IMR-90 (cell line): Measurements from ENCODE around the gene BDKRB1. TPM values are rescaled to one million over a fixed set of nuclear protein-coding genes. Genes with fewer than 3 reads are reported as not detected.

ENCODE experiments used
- ATAC-seq: fragments of 200-7000 bp; cut with Tn5 transposase; 2 replicates; pipeline ENCODE4 v1.9.1; 2020; ENCODE audit warnings: low read depth, mild to moderate bottlenecking, moderate library complexity
- BruUV-seq: library from RNA; stranded (reverse); fragments of 400-500 nt; replicated peaks from 2 replicates; lab custom pipeline; 2021; lab: Mats Ljungman, UMichigan
- CTCF ChIA-PET: fragments of 300-600 bp; formaldehyde crosslinking; extraction: SDS; loops from one replicate; lab custom pipeline; 2021; ENCODE audit warnings: antibody characterized with exemption; lab: Yijun Ruan, JAX
- POLR2A ChIA-PET: fragments of 300-600 bp; sonication (Branson Sonifier 250); formaldehyde crosslinking; loops from one replicate; lab custom pipeline; 2022; ENCODE audit warnings: antibody characterized with exemption; ENCODE audit not compliant: unreplicated experiment; lab: Charles Lee
- DNase-seq: peaks from one replicate; pipeline ENCODE4 v3.0.0; 2013
- H2AFZ ChIP-seq: replicated peaks from 2 replicates; pipeline ENCODE3; 2013; ENCODE audit warnings: low read length, mild to moderate bottlenecking; ENCODE audit not compliant: poor library complexity
- H2AK5ac ChIP-seq: 2 replicates; pipeline ENCODE4 v1.6.1; 2013; ENCODE audit warnings: low read depth, low read length, inconsistent platforms
- H2AK9ac ChIP-seq: replicated peaks from 2 replicates; pipeline ENCODE3; 2013; ENCODE audit warnings: mild to moderate bottlenecking, low read depth, low read length, moderate library complexity; ENCODE audit not compliant: poor library complexity
- H2BK120ac ChIP-seq: 2 replicates; pipeline ENCODE4 v1.6.1; 2013; ENCODE audit warnings: low read depth, low read length, inconsistent platforms
- H2BK15ac ChIP-seq: 3 replicates; pipeline ENCODE4 v1.6.1; 2013; ENCODE audit warnings: low read depth, low read length, inconsistent platforms
- H2BK20ac ChIP-seq: 2 replicates; pipeline ENCODE4 v1.6.1; 2013; ENCODE audit warnings: low read depth, mild to moderate bottlenecking, inconsistent platforms, low read length, moderate library complexity
- H2BK5ac ChIP-seq: 2 replicates; pipeline ENCODE4 v1.6.1; 2013; ENCODE audit warnings: mild to moderate bottlenecking, low read depth, low read length, inconsistent platforms; ENCODE audit not compliant: poor library complexity, severe bottlenecking
- H3K14ac ChIP-seq: replicated peaks from 2 replicates; pipeline ENCODE4 v1.6.1; 2013; ENCODE audit warnings: low read depth, low read length, inconsistent platforms
- H3K18ac ChIP-seq: 2 replicates; pipeline ENCODE4 v1.6.1; 2013; ENCODE audit warnings: low read depth, low read length, control low read depth
- H3K23ac ChIP-seq: 2 replicates; pipeline ENCODE4 v1.6.1; 2013; ENCODE audit warnings: low read depth, low read length, inconsistent platforms
- H3K27ac ChIP-seq: 2 replicates; pipeline ENCODE4 v1.5.1; 2013; ENCODE audit warnings: mild to moderate bottlenecking, control low read depth, low read length; ENCODE audit not compliant: insufficient read depth
- H3K27me3 ChIP-seq: 2 replicates; pipeline ENCODE4 v1.6.1; 2013; ENCODE audit warnings: low read length; ENCODE audit not compliant: control insufficient read depth, insufficient read depth
- H3K36me3 ChIP-seq: 2 replicates; pipeline ENCODE4 v1.6.1; 2013; ENCODE audit warnings: low read length, mixed read lengths; ENCODE audit not compliant: control insufficient read depth, insufficient read depth
- H3K4ac ChIP-seq: 2 replicates; pipeline ENCODE4 v1.6.1; 2013; ENCODE audit warnings: low read depth, low read length, inconsistent platforms
- H3K4me1 ChIP-seq: 2 replicates; pipeline ENCODE4 v1.6.1; 2013; ENCODE audit warnings: low read length, mixed read lengths; ENCODE audit not compliant: control insufficient read depth, insufficient read depth
- H3K4me2 ChIP-seq: 2 replicates; pipeline ENCODE4 v1.6.1; 2013; ENCODE audit warnings: low read depth, mild to moderate bottlenecking, control low read depth, low read length, moderate library complexity
- H3K4me3 ChIP-seq: 2 replicates; pipeline ENCODE4 v1.5.1; 2013; ENCODE audit warnings: low read depth, mild to moderate bottlenecking, control low read depth, low read length, moderate library complexity; ENCODE audit not compliant: insufficient read depth
- H3K56ac ChIP-seq: 2 replicates; pipeline ENCODE4 v1.6.1; 2013; ENCODE audit warnings: low read length, inconsistent platforms; ENCODE audit not compliant: insufficient read depth; ENCODE audit errors: extremely low read depth
- H3K79me1 ChIP-seq, 2 experiments: 2 replicates each; pipeline ENCODE4 v1.6.1; 2013; ENCODE audit warnings: low read length in 2 of 2, inconsistent platforms in 1 of 2, low read depth in 1 of 2
- H3K9ac ChIP-seq: 2 replicates; pipeline ENCODE4 v1.6.1; 2013; ENCODE audit warnings: low read depth, low read length, control low read depth
- H3K9me1 ChIP-seq: 2 replicates; pipeline ENCODE4 v1.6.1; 2013; ENCODE audit warnings: low read length, inconsistent platforms; ENCODE audit not compliant: insufficient read depth
- H3K9me3 ChIP-seq: 2 replicates; pipeline ENCODE4 v1.6.1; 2013; ENCODE audit warnings: low read length; ENCODE audit not compliant: control insufficient read depth, insufficient read depth
- H4K20me1 ChIP-seq: 2 replicates; pipeline ENCODE4 v1.6.1; 2013; ENCODE audit warnings: low read length, inconsistent platforms; ENCODE audit not compliant: insufficient read depth
- H4K5ac ChIP-seq: 2 replicates; pipeline ENCODE4 v1.6.1; 2013; ENCODE audit warnings: mild to moderate bottlenecking, low read depth, low read length, control low read depth
- H4K8ac ChIP-seq, 2 experiments: 2 replicates each; pipeline ENCODE4 v1.6.1; 2013; ENCODE audit warnings: low read depth in 2 of 2, low read length in 2 of 2, control low read depth in 1 of 2, inconsistent platforms in 1 of 2
- H4K91ac ChIP-seq: 2 replicates; pipeline ENCODE4 v1.6.1; 2013; ENCODE audit warnings: low read depth, low read length, inconsistent platforms; ENCODE audit not compliant: insufficient read depth
- CHD1 ChIP-seq: IDR thresholded peaks from 2 replicates; pipeline ENCODE4 v1.6.1; 2012; ENCODE audit warnings: low read depth, low read length, improper control_type of control experiment
- POLR2A ChIP-seq: IDR thresholded peaks from 2 replicates; pipeline ENCODE4 v1.6.1; 2012; ENCODE audit warnings: mild to moderate bottlenecking, low read depth, low read length
- RAD21 ChIP-seq: IDR thresholded peaks from 2 replicates; pipeline ENCODE4 v1.6.1; 2012; ENCODE audit warnings: low read length, improper control_type of control experiment
- SMC3 ChIP-seq: fragments of 150-350 bp; IDR thresholded peaks from 2 replicates; pipeline ENCODE4 v1.6.1; 2016; ENCODE audit warnings: low read depth, mild to moderate bottlenecking, antibody characterized with exemption, low read length, moderate library complexity
- WGBS, 2 experiments: methylation state at CpG; one replicate each; pipeline versions ENCODE4 v1.1.5 to v1.1.7; 2013; ENCODE audit warnings: missing lambda C conversion rate in 2 of 2; ENCODE audit not compliant: insufficient read length in 1 of 2; ENCODE audit errors: extremely low coverage in 2 of 2; 5-methylcytosine and 5-hydroxymethylcytosine counted together
- dilution Hi-C: fragments of 300-500 bp; cut with HindIII; formaldehyde crosslinking; loops from one replicate; pipeline ENCODE4 v1.14.3; 2018; ENCODE audit warnings: low sequenced_read_pairs; ENCODE audit not compliant: unreplicated experiment
- in situ Hi-C: fragments of 300-500 bp; cut with MboI; formaldehyde crosslinking; loops from 3 replicates; pipeline ENCODE4 v1.14.3; 2019; ENCODE audit warnings: low sequenced_read_pairs, inconsistent platforms, mixed read lengths
- intact Hi-C: fragments of 100-400 bp; cut with micrococcal nuclease; formaldehyde crosslinking; loops from 2 replicates; pipeline ENCODE4 v1.10.0; 2022
- polyA plus RNA-seq, 3 experiments: library from polyadenylated mRNA; depleted of rRNA; stranded (reverse); fragments of >200 nt; gene quantifications; 2 replicates each; pipeline ENCODE4 v1.2.3, GENCODE V29; 2012; ENCODE audit warnings: low replicate concordance in 1 of 3
- total RNA-seq: library from RNA; depleted of rRNA; stranded (reverse); fragments of >200 nt; gene quantifications from 2 replicates; pipeline ENCODE4 v1.2.3, GENCODE V29; 2012

Gene BDKRB1
- total and polyA plus RNA-seq, 2 of the 4 experiments (the other 2 are of a cell fraction) = 56.5 to 130 TPM

DNA sequence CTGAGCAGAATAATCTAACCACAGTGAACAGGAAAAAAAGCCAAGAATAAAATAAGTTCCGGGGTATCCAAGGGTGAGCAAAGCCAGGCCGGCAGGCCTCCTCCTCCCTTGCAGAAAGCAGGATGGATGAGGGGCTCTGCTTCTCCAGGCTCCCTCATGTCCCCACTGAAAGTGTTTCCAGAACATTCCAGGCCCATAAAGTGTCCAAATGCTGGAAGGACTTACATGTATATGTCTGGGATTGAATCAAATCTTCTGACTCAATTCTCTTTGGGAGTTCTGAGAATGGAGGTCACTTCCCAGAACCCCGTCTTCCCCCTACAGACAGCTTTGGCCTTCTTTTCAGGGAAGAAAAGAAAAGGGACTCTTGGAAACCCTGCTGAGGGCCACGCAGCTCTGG is 25.0 kb upstream of the BDKRB1 start:
- no peak overlapping the region for H2AFZ ChIP-seq
- no peak overlapping the region for H3K9ac ChIP-seq
- dilution Hi-C loops = no loop called here
- H3K56ac ChIP-seq = no peak overlapping the region
- peaks cover 73% of the 10 kb centered on the region for H3K36me3 ChIP-seq
- DNase-seq (no peak), ATAC-seq (no peak)
- peaks cover 32 to 84% of the 10 kb centered on the region in 2 experiments for H3K79me1 ChIP-seq
- H4K91ac ChIP-seq = no peak overlapping the region
- no peak overlapping the region for H2BK5ac ChIP-seq
- no peak overlapping the region for H3K23ac ChIP-seq
- H3K9me1 ChIP-seq = peaks cover 37% of the 10 kb centered on the region
- no peak overlapping the region for H3K14ac ChIP-seq
- H3K27me3 ChIP-seq = no peaks in the 10 kb centered on the region
- H3K4me2 ChIP-seq = no peak overlapping the region
- H2AK9ac ChIP-seq = no peak overlapping the region
- no peak overlapping the region; the same call in 1 of the 2 replicates for H3K4ac ChIP-seq
- H2BK15ac ChIP-seq = no peak overlapping the region
- TF ChIP-seq CHD1 (no peak), POLR2A (no peak), RAD21 (no peak), SMC3 (no peak)
- H4K8ac ChIP-seq = no peak overlapping the region
- H3K27ac ChIP-seq = no peak overlapping the region; the same call in 1 of the 2 replicates
- BruUV-seq = no TSS peak
- no peak overlapping the region for H2BK120ac ChIP-seq
- no peak overlapping the region for H2AK5ac ChIP-seq
- no peak overlapping the region for H2BK20ac ChIP-seq
- no peaks in the 10 kb centered on the region for H3K9me3 ChIP-seq
- peaks cover 49% of the 10 kb centered on the region for H4K20me1 ChIP-seq
- no CpG with 5 or more reads among the region's 4 CpGs for WGBS, 2 experiments
- H3K4me1 ChIP-seq = peaks cover 15% of the 10 kb centered on the region
- H3K4me3 ChIP-seq = no peak overlapping the region
- POLR2A ChIA-PET = interaction anchor here (0.6 kb wide), 1 partner anchor 111 kb away, joined by 4 read pairs; no protein-coding TSS in a partner anchor
- intact Hi-C loops = no loop called here
- CTCF ChIA-PET = interaction anchor here (2.0 kb wide), 1 partner anchor 44 kb away, joined by 8 read pairs; no protein-coding TSS in a partner anchor
- no peak overlapping the region for H3K18ac ChIP-seq
- in situ Hi-C loops = no loop called here
- no peak overlapping the region for H4K5ac ChIP-seq
